ENCODE data around the gene GPR180. TPM values are rescaled to one million over a fixed set of nuclear protein-coding genes. Genes with fewer than 3 reads are reported as not detected.

Gene GPR180
- total RNA-seq, 1 experiment from 2014 or later: 5.0 TPM

GRCh38 chr13:94607939-94608338 is 6.3 kb downstream of the GPR180 start:
- H3K4me3 Mint-ChIP-seq: no peak overlapping the region
- no peaks in the 10 kb centered on the region for H3K27me3 Mint-ChIP-seq (ENCODE audit: low read depth)
- DNase-seq (ENCODE audit: low spot score) (no peak), ATAC-seq (no peak)
- ChIA-PET CTCF (no interaction called here), POLR2A (no interaction called here)
- H3K27ac Mint-ChIP-seq: no peak overlapping the region
- TF ChIP-seq, protein P1, sequence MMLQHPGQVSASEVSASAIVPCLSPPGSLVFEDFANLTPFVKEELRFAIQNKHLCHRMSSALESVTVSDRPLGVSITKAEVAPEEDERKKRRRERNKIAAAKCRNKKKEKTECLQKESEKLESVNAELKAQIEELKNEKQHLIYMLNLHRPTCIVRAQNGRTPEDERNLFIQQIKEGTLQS (CRISPR knock-in tag; conservative IDR thresholded peaks at IDR 0.05): no peak
- TF ChIP-seq NR1H2 (CRISPR knock-in tag; IDR thresholded peaks at IDR 0.05) (no peak), ZBTB21 (CRISPR knock-in tag; IDR thresholded peaks at IDR 0.05; ENCODE audit: borderline replicate concordance) (no peak), NFATC4 (CRISPR knock-in tag; IDR thresholded peaks at IDR 0.05) (no peak), ZNF396 (CRISPR knock-in tag; IDR thresholded peaks at IDR 0.05; ENCODE audit: borderline replicate concordance) (no peak), FOXP1 (CRISPR knock-in tag; IDR thresholded peaks at IDR 0.05; ENCODE audit: borderline replicate concordance) (no peak), ZSCAN18 (CRISPR knock-in tag; IDR thresholded peaks at IDR 0.05) (no peak)
- no peaks in the 10 kb centered on the region for H3K9me3 Mint-ChIP-seq
- H3K36me3 Mint-ChIP-seq: peaks cover 32% of the 10 kb centered on the region
- H3K4me1 Mint-ChIP-seq: peaks cover 3% of the 10 kb centered on the region

- POLR2A ChIA-PET: no interaction called here
- CTCF ChIA-PET: no interaction called here
- Mint-ChIP-seq H3K4me3 (no peak overlapping the region), H3K4me1 (no peaks in the 10 kb centered on the region), H3K27ac (no peak overlapping the region), H3K27me3 (ENCODE audit: low read depth) (no peaks in the 10 kb centered on the region), H3K36me3 (peaks cover 33% of the 10 kb centered on the region), H3K9me3 (no peaks in the 10 kb centered on the region)
- DNase-seq (ENCODE audit: low spot score): no peak
- TF ChIP-seq USF1 (CRISPR knock-in tag; IDR thresholded peaks at IDR 0.05) (no peak), CTCF (IDR thresholded peaks at IDR 0.05) (no peak), STAT6 (CRISPR knock-in tag; conservative IDR thresholded peaks at IDR 0.05; ENCODE audit: low read depth) (no peak), FOXP1 (CRISPR knock-in tag; IDR thresholded peaks at IDR 0.05; ENCODE audit: borderline replicate concordance) (no peak), PRDM15 (CRISPR knock-in tag; IDR thresholded peaks at IDR 0.05) (no peak), CREM (CRISPR knock-in tag; IDR thresholded peaks at IDR 0.05) (no peak), TEAD1 (CRISPR knock-in tag; IDR thresholded peaks at IDR 0.05) (no peak), EMX1 (CRISPR knock-in tag; IDR thresholded peaks at IDR 0.05) (no peak), ZMAT4 (CRISPR knock-in tag; IDR thresholded peaks at IDR 0.05) (no peak), NR2C2 (CRISPR knock-in tag; IDR thresholded peaks at IDR 0.05) (no peak), CBFB (CRISPR knock-in tag; IDR thresholded peaks at IDR 0.05; ENCODE audit: low read depth) (no peak), GTF2I (CRISPR knock-in tag; conservative IDR thresholded peaks at IDR 0.05) (no peak), MXD4 (CRISPR knock-in tag; IDR thresholded peaks at IDR 0.05; ENCODE audit: borderline replicate concordance) (no peak)
- TF ChIP-seq, protein P2, sequence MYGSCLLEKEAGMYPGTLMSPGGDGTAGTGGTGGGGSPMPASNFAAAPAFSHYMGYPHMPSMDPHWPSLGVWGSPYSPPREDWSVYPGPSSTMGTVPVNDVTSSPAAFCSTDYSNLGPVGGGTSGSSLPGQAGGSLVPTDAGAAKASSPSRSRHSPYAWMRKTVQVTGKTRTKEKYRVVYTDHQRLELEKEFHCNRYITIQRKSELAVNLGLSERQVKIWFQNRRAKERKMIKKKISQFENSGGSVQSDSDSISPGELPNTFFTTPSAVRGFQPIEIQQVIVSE (CRISPR knock-in tag; IDR thresholded peaks at IDR 0.05; ENCODE audit: borderline replicate concordance): no peak
- no peak for ATAC-seq
Observed at GRCh38 chr13:94608586-94608985, 6.9 kb downstream of the GPR180 start.

Data from WTC11 (cell line).